Activated CD8-positive, alpha-beta memory T cell treated with anti-CD3 and anti-CD28 coated beads for 36 hours (primary cell): ENCODE results near the gene ADAD2. TPM values are rescaled to one million over a fixed set of nuclear protein-coding genes. Genes with fewer than 3 reads are reported as not detected.
"Not testable (repeated sequence)": the region's sequence is repeated elsewhere in the genome, so short reads cannot be mapped to it uniquely, and the experiment has no call there.

Source experiments
- CTCF ChIA-PET: fragments of 350-600 bp; sonication (Branson Sonifier 250); formaldehyde crosslinking; loops from one replicate; lab custom pipeline; 2021; ENCODE audit warnings: antibody characterized with exemption; lab: Charles Lee
- POLR2A ChIA-PET: fragments of 350-600 bp; sonication (Branson Sonifier 250); formaldehyde crosslinking; loops from one replicate; lab custom pipeline; 2021; ENCODE audit warnings: antibody characterized with exemption; lab: Charles Lee
- total RNA-seq, 2 experiments: library from RNA; stranded (reverse); gene quantifications; one replicate each; pipeline ENCODE4 v1.2.3, GENCODE V29; 2021

Gene ADAD2
- total RNA-seq, 2 experiments from 2014 or later, result 0.17 TPM; not detected in 1

- ChIA-PET CTCF (no interaction called here), POLR2A (no interaction called here)
Observed at GRCh38 chr16:84212154-84212553, 21.2 kb downstream of the ADAD2 start.

- CTCF ChIA-PET, result no interaction called here
- POLR2A ChIA-PET, result no interaction called here
Observed at GRCh38 chr16:84212631-84213030, 21.7 kb downstream of the ADAD2 start.

GRCh38 chr16:84214451-84215066 lies 23.6 kb downstream of the ADAD2 start:
- POLR2A ChIA-PET, result no interaction called here
- CTCF ChIA-PET, result no interaction called here

GRCh38 chr16:84215531-84215930 lies 24.6 kb downstream of the ADAD2 start:
- ChIA-PET POLR2A (no interaction called here), CTCF (no interaction called here)

GRCh38 chr16:84216144-84216543 lies 25.2 kb downstream of the ADAD2 start:
- CTCF ChIA-PET, POLR2A ChIA-PET: not testable (repeated sequence)

GRCh38 chr16:84218176-84218823 lies 27.3 kb downstream of the ADAD2 start:
- ChIA-PET CTCF (interaction anchor here (0.6 kb wide), 1 partner anchor 62 kb away, joined by 3 read pairs; no protein-coding TSS in a partner anchor), POLR2A (no interaction called here)

GRCh38 chr16:84218956-84219355 lies 28.0 kb downstream of the ADAD2 start:
- CTCF ChIA-PET, result interaction anchor here (0.6 kb wide), 1 partner anchor 63 kb away, joined by 3 read pairs; no protein-coding TSS in a partner anchor
- POLR2A ChIA-PET, result no interaction called here

GRCh38 chr16:84220851-84221250 lies 29.9 kb downstream of the ADAD2 start:
- ChIA-PET POLR2A (no interaction called here), CTCF (no interaction called here)

GRCh38 chr16:84223456-84223855 lies 32.5 kb downstream of the ADAD2 start:
- CTCF ChIA-PET, result no interaction called here
- POLR2A ChIA-PET, result no interaction called here

- ChIA-PET POLR2A (no interaction called here), CTCF (no interaction called here)
Observed at GRCh38 chr16:84224554-84224953, 33.6 kb downstream of the ADAD2 start.

GRCh38 chr16:84225126-84225525 lies 34.2 kb downstream of the ADAD2 start:
- POLR2A ChIA-PET, result no interaction called here
- CTCF ChIA-PET, result no interaction called here

GRCh38 chr16:84225571-84225970 lies 34.6 kb downstream of the ADAD2 start:
- CTCF ChIA-PET, result no interaction called here

GRCh38 chr16:84226026-84226425 lies 35.1 kb downstream of the ADAD2 start:
- ChIA-PET CTCF (no interaction called here), POLR2A (no interaction called here)

More at GRCh38 chr16:84225571-84225970, 34.6 kb downstream of the ADAD2 start:
- POLR2A ChIA-PET, result no interaction called here

GRCh38 chr16:84227548-84227947 lies 36.6 kb downstream of the ADAD2 start:
- ChIA-PET CTCF (no interaction called here), POLR2A (no interaction called here)

GRCh38 chr16:84228256-84228838 lies 37.4 kb downstream of the ADAD2 start:
- CTCF ChIA-PET, result no interaction called here
- POLR2A ChIA-PET, result no interaction called here

- POLR2A ChIA-PET, result no interaction called here
- CTCF ChIA-PET, result no interaction called here
Observed at GRCh38 chr16:84229471-84229870, 38.5 kb downstream of the ADAD2 start.

- POLR2A ChIA-PET, result no interaction called here
- CTCF ChIA-PET, result no interaction called here
Observed at GRCh38 chr16:84232060-84232459, 41.1 kb downstream of the ADAD2 start.

GRCh38 chr16:84232969-84233368 lies 42.0 kb downstream of the ADAD2 start:
- ChIA-PET POLR2A (no interaction called here), CTCF (interaction anchor here (0.6 kb wide), 1 partner anchor 10 kb away, joined by 3 read pairs; no protein-coding TSS in a partner anchor)

GRCh38 chr16:84233748-84234147 lies 42.8 kb downstream of the ADAD2 start:
- POLR2A ChIA-PET, result no interaction called here
- CTCF ChIA-PET, result no interaction called here

- CTCF ChIA-PET, result no interaction called here
- POLR2A ChIA-PET, result no interaction called here
Observed at GRCh38 chr16:84234321-84235241, 43.6 kb downstream of the ADAD2 start.
